Suprapubic skin (tissue), 4 donors: Measurements from ENCODE around the gene RAD51AP2.

ENCODE experiments used
- CTCF ChIP-seq, 2 donors: fragments of 200-600 bp in 1 of 2; fragments of 450-650 bp in 1 of 2; sonication (generic) in 1 of 2; IDR thresholded peaks; one replicate each; pipeline ENCODE4 v1.5.1; 2016 to 2019; ENCODE audit warnings: antibody characterized with exemption in 2 of 2, mild to moderate bottlenecking in 1 of 2, moderate library complexity in 1 of 2
- EP300 ChIP-seq: sonication (generic); formaldehyde crosslinking; IDR thresholded peaks from one replicate; pipeline ENCODE4 v1.6.1; 2017; ENCODE audit warnings: antibody characterized with exemption
- POLR2A ChIP-seq, 2 donors: fragments of 450-650 bp; IDR thresholded peaks; one replicate each; pipeline ENCODE4 v1.6.1; 2017; ENCODE audit warnings: antibody characterized with exemption in 2 of 2, mild to moderate bottlenecking in 2 of 2, moderate library complexity in 2 of 2
- POLR2AphosphoS5 ChIP-seq, 3 donors: sonication (generic); formaldehyde crosslinking; IDR thresholded peaks; one replicate each; pipeline ENCODE4 v1.6.1; 2017; ENCODE audit warnings: antibody characterized with exemption in 3 of 3

- TF ChIP-seq CTCF (IDR thresholded peaks at IDR 0.05) (no peak), POLR2A (IDR thresholded peaks at IDR 0.05) (no peak), POLR2AphosphoS5 (IDR thresholded peaks at IDR 0.05) (no peak), EP300 (no peak)
Measured at GRCh38 chr2:17558878-17559277, 40.6 kb upstream of the RAD51AP2 start.
